Activated CD4-positive, alpha-beta memory T cell treated with anti-CD3 and anti-CD28 coated beads, Interleukin-2, amount 10 ng/mL, durations not matched to agents 7 days and 5 days (primary cell): ENCODE data around the gene BDKRB1. TPM values are rescaled to one million over a fixed set of nuclear protein-coding genes. Genes with fewer than 3 reads are reported as not detected.

Source experiments
- CTCF ChIA-PET: fragments of 350-600 bp; sonication (Branson Sonifier 250); formaldehyde crosslinking; loops from one replicate; lab custom pipeline; 2021; ENCODE audit warnings: antibody characterized with exemption, inconsistent platforms; lab: Charles Lee
- POLR2A ChIA-PET: fragments of 350-600 bp; sonication (Branson Sonifier 250); formaldehyde crosslinking; loops from one replicate; lab custom pipeline; 2021; ENCODE audit warnings: antibody characterized with exemption; lab: Charles Lee
- DNase-seq: peaks from one replicate; pipeline ENCODE4 v3.0.0-alpha.2; 2020
- H3K27ac Mint-ChIP-seq: one replicate; pipeline ENCODE4 v1.8.0; 2021; ENCODE audit warnings: mild to moderate bottlenecking, mixed read lengths
- H3K27me3 Mint-ChIP-seq: one replicate; pipeline ENCODE4 v1.8.0; 2021; ENCODE audit warnings: mixed read lengths
- H3K36me3 Mint-ChIP-seq: one replicate; pipeline ENCODE4 v1.8.0; 2021; ENCODE audit warnings: low read depth, mixed read lengths
- H3K4me1 Mint-ChIP-seq: one replicate; pipeline ENCODE4 v1.8.0; 2021; ENCODE audit warnings: mixed read lengths
- H3K4me3 Mint-ChIP-seq: one replicate; pipeline ENCODE4 v1.8.0; 2021; ENCODE audit warnings: mild to moderate bottlenecking, mixed read lengths
- H3K9me3 Mint-ChIP-seq: one replicate; pipeline ENCODE4 v1.8.0; 2021; ENCODE audit warnings: mixed read lengths
- total RNA-seq, 2 experiments: library from RNA; stranded (reverse); gene quantifications; one replicate each; pipeline ENCODE4 v1.2.3, GENCODE V29; 2021

Gene BDKRB1
- not detected for total RNA-seq

DNA sequence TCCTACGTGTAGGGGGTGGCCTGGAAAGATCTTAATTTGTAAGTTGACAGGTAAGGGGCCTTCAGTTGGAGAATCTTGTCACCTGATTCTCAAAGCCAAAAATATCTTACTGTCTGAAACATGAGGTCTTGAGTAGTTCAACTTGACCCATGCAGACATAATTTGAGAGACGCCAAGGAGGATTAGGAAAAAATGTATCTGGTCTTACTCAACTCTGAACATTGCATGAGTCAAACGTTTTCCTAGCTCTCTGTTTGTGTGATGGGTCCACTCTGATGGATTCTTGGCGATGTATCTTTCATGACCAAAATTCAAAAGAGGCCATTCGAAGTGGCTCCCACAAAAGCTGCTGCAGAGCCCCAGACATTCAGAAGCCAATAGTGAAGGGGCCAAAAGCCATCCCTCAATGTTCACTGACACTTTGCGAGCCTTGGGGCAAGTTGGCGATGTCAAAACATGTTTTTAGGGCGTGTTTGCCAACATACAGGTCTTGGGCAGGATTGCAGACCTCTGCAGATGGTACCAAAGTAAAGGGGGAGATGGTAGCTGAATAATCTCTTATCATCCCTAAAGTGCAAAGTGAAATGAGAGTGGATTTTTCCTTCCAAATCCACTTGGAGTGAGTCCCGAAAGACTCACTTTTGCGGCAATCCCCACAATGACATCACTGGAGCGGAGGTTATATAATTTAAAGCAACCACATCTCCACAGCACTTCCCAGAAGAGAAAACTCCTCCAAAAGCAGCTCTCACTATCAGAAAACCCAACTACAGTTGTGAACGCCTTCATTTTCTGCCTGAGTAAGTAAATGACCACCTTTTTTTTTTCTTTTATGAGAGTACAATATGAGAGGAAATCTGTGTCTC, at the start of gene BDKRB1:
Gene BDKRB1 (plus strand): TSS at position 710 of the 866 bp plus-strand sequence. CDS start 7,473 bp downstream, outside the sequence.
- Mint-ChIP-seq H3K36me3 (no peaks in the 10 kb centered on the region), H3K4me3 (no peak within 1 kb of the TSS), H3K27me3 (peaks cover 8% of the 10 kb centered on the region), H3K9me3 (no peaks in the 10 kb centered on the region), H3K4me1 (no peaks in the 10 kb centered on the region), H3K27ac (no peak within 1 kb of the TSS)
- DNase-seq = no peak
- ChIA-PET POLR2A (no interaction called here), CTCF (no interaction called here)

GRCh38 chr14:96206461-96206860, 49.5 kb upstream of the BDKRB1 start:
- POLR2A ChIA-PET = no interaction called here

GRCh38 chr14:96207686-96208085, 48.3 kb upstream of the BDKRB1 start:
- Mint-ChIP-seq H3K27me3 (peaks cover 13% of the 10 kb centered on the region), H3K36me3 (no peaks in the 10 kb centered on the region), H3K4me1 (peaks cover 4% of the 10 kb centered on the region), H3K4me3 (no peak overlapping the region), H3K9me3 (peaks cover 3% of the 10 kb centered on the region), H3K27ac (no peak overlapping the region)
- CTCF ChIA-PET = no interaction called here
- DNase-seq = no peak
- POLR2A ChIA-PET = no interaction called here

More at GRCh38 chr14:96206461-96206860, 49.5 kb upstream of the BDKRB1 start:
- H3K4me1 Mint-ChIP-seq = peaks cover 4% of the 10 kb centered on the region
- H3K27me3 Mint-ChIP-seq = peaks cover 13% of the 10 kb centered on the region
- H3K4me3 Mint-ChIP-seq = no peak overlapping the region
- no peaks in the 10 kb centered on the region for H3K36me3 Mint-ChIP-seq
- no peak for DNase-seq
- CTCF ChIA-PET = interaction anchor here (0.5 kb wide), 1 partner anchor 939 kb away, joined by 3 read pairs; no protein-coding TSS in a partner anchor
- no peak overlapping the region for H3K27ac Mint-ChIP-seq
- no peaks in the 10 kb centered on the region for H3K9me3 Mint-ChIP-seq

GRCh38 chr14:96208739-96209138, 47.3 kb upstream of the BDKRB1 start:
- H3K27me3 Mint-ChIP-seq = peaks cover 9% of the 10 kb centered on the region
- peaks cover 3% of the 10 kb centered on the region for H3K9me3 Mint-ChIP-seq
- H3K36me3 Mint-ChIP-seq = no peaks in the 10 kb centered on the region
- H3K27ac Mint-ChIP-seq = no peak overlapping the region
- ChIA-PET CTCF (no interaction called here), POLR2A (no interaction called here)
- no peak for DNase-seq
- no peak overlapping the region for H3K4me3 Mint-ChIP-seq
- H3K4me1 Mint-ChIP-seq = peaks cover 4% of the 10 kb centered on the region

DNA sequence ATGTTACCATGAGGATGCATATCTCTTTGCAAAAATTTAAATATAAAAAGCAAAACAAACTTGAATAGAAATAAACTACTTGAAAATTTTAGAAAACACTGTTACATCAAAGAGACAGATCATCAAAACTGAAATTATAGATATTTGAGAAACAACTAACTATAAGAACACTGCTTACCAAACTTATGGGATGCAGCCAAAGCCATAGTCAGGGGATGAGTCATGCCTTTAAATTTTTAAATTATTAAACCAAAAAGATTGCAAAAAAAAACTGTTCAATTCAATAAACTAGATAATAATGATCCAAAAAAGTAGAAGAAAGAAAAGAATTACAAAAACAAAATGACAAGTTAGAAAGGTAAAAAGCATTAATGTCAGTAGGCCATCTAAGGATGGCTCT, 43.9 kb upstream of the BDKRB1 start:
- no peak overlapping the region for H3K27ac Mint-ChIP-seq
- DNase-seq = no peak
- H3K9me3 Mint-ChIP-seq = peaks cover 3% of the 10 kb centered on the region
- H3K27me3 Mint-ChIP-seq = no peaks in the 10 kb centered on the region
- H3K4me1 Mint-ChIP-seq = no peaks in the 10 kb centered on the region
- no peaks in the 10 kb centered on the region for H3K36me3 Mint-ChIP-seq
- no peak overlapping the region for H3K4me3 Mint-ChIP-seq
- ChIA-PET POLR2A (no interaction called here), CTCF (no interaction called here)

GRCh38 chr14:96212896-96213295, 43.1 kb upstream of the BDKRB1 start:
- DNase-seq = no peak
- H3K4me1 Mint-ChIP-seq = no peaks in the 10 kb centered on the region
- ChIA-PET CTCF (no interaction called here), POLR2A (no interaction called here)
- no peaks in the 10 kb centered on the region for H3K36me3 Mint-ChIP-seq
- peaks cover 3% of the 10 kb centered on the region for H3K9me3 Mint-ChIP-seq
- H3K4me3 Mint-ChIP-seq = no peak overlapping the region
- no peaks in the 10 kb centered on the region for H3K27me3 Mint-ChIP-seq
- no peak overlapping the region for H3K27ac Mint-ChIP-seq

DNA sequence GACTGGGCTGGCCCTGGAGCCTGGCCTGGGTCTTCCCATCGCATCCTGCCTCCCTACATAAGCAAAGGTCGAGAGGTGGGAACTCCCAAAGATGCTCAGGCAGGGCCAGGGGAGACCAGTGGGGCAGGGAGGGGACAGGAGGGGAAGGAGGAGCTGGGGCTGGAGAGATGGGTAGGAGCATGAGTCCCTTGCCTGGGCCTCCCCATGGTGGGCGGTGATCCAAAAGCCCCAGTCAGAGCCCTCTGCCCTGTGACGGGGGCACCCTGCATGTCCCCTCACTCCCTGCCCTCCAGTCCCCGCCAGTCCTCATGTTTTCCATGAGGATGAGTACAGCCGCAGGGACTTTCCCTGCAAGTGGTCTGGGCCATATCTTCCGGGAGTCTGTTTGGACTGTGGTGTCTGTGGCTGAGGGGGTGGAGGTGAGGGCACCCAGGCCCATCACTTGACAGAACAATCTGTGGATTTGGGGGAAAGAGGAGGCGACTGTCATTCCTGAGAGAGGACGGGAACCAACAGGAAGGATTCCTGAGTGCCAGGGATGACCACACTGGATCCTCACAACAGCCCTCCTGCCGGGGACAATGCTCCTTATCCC, 42.0 kb upstream of the BDKRB1 start:
- H3K27me3 Mint-ChIP-seq = no peaks in the 10 kb centered on the region
- ChIA-PET CTCF (no interaction called here), POLR2A (no interaction called here)
- peaks cover 3% of the 10 kb centered on the region for H3K9me3 Mint-ChIP-seq
- no peak overlapping the region for H3K4me3 Mint-ChIP-seq
- H3K4me1 Mint-ChIP-seq = no peaks in the 10 kb centered on the region
- DNase-seq = no peak
- H3K27ac Mint-ChIP-seq = no peak overlapping the region
- H3K36me3 Mint-ChIP-seq = no peaks in the 10 kb centered on the region

DNA sequence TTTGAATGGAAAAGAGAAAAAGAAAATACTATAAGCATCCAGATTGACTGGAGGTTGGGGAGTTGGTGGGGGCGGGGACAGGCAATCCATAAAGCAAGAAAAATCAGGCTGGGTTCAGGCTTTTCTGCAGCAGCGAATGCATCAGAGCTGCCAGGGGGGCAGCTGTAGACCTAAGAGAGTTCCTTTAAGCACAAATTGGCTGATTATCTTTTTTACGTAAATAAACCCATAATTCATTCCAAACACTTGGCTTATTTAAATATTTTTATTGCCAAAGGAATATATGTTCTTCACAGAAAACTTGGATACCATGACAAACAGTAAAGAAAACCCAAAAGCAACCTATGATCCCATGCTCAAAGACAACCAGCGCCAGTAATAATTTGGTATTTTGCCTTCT, 41.2 kb upstream of the BDKRB1 start:
- ChIA-PET CTCF (no interaction called here), POLR2A (no interaction called here)
- no peaks in the 10 kb centered on the region for H3K27me3 Mint-ChIP-seq
- H3K36me3 Mint-ChIP-seq = no peaks in the 10 kb centered on the region
- H3K4me3 Mint-ChIP-seq = no peak overlapping the region
- DNase-seq = no peak
- no peaks in the 10 kb centered on the region for H3K4me1 Mint-ChIP-seq
- peaks cover 3% of the 10 kb centered on the region for H3K9me3 Mint-ChIP-seq
- H3K27ac Mint-ChIP-seq = no peak overlapping the region

DNA sequence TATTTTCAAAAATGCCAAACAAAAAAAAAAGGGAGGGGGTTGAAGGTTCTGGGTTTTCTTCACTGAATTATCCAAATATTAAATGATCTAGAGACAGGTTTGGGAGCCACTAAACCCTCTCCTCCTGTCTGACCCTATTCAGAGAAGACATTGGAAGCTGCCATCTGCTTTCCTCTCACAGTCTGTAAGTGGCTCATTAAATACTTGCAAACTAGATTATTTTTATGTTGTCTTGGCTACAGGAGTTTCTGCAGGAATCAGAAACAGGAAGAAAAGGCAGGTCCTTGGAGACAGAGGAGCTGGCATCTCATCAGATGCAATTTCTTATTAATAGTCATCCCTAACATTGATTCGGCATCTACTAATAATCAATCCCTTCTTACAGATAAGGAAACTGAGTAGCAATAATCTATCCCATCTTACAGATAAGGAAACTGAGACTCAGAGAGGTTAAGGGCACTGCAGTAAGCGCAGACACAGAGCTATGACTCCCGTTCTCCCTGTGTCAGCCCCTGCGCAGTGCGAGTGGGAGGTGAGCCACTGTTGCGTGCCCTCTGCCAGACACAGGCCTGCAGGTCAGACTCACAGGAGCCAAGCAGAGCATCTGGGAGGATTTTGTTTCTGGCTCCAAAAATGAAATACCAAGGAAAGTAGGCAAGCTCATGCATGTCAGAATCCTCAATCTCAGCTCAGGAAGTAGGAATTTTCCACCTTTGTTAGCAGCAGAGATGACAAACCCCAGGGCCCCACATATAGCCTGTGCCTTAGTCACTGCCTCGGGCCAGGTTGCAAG, 40.4 kb upstream of the BDKRB1 start:
- no peak for DNase-seq
- CTCF ChIA-PET = no interaction called here
- H3K9me3 Mint-ChIP-seq = peaks cover 3% of the 10 kb centered on the region
- POLR2A ChIA-PET = no interaction called here
- no peak overlapping the region for H3K27ac Mint-ChIP-seq
- H3K4me1 Mint-ChIP-seq = no peaks in the 10 kb centered on the region
- no peaks in the 10 kb centered on the region for H3K36me3 Mint-ChIP-seq
- H3K27me3 Mint-ChIP-seq = no peaks in the 10 kb centered on the region
- H3K4me3 Mint-ChIP-seq = no peak overlapping the region

- no peak overlapping the region for H3K27ac Mint-ChIP-seq
- H3K4me1 Mint-ChIP-seq = no peaks in the 10 kb centered on the region
- CTCF ChIA-PET = no interaction called here
- H3K4me3 Mint-ChIP-seq = no peak overlapping the region
- peaks cover 3% of the 10 kb centered on the region for H3K9me3 Mint-ChIP-seq
- no peak for DNase-seq
- H3K36me3 Mint-ChIP-seq = no peaks in the 10 kb centered on the region
- H3K27me3 Mint-ChIP-seq = no peaks in the 10 kb centered on the region
- POLR2A ChIA-PET = no interaction called here
These were observed 39.4 kb upstream of the BDKRB1 start for GRCh38 chr14:96216627-96217026.

- ChIA-PET CTCF (no interaction called here), POLR2A (no interaction called here)
- H3K9me3 Mint-ChIP-seq = no peaks in the 10 kb centered on the region
- no peaks in the 10 kb centered on the region for H3K36me3 Mint-ChIP-seq
- no peaks in the 10 kb centered on the region for H3K4me1 Mint-ChIP-seq
- no peak overlapping the region for H3K4me3 Mint-ChIP-seq
- DNase-seq = no peak
- no peaks in the 10 kb centered on the region for H3K27me3 Mint-ChIP-seq
- no peak overlapping the region for H3K27ac Mint-ChIP-seq
These were observed 38.6 kb upstream of the BDKRB1 start for GRCh38 chr14:96217376-96217913.

DNA sequence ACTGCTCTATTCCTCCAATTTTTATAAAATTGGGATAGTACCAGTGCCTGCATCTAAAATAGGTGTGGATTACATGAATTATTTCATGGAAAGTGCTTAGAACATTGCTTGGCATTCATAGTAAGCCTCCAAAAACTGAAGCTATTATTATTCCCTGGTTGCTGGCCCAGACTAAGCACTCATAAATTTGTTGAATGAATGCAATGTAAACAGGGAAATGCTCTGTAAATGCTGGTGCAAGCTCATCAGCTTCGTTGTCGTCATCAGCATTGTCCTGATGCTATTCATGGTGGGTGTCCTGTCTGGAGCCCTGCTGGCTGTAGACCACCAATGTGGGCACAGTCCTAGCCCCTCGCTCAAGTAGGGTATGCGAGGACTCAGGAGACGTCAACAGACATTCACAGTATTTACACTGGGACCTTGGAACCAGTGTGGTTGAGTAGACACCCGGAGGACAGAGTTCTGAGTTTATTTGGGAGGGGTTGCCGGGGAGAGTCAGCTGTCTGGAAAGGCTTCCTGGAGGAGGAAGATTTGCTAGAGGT, 34.8 kb upstream of the BDKRB1 start:
- H3K27ac Mint-ChIP-seq = no peak overlapping the region
- no peaks in the 10 kb centered on the region for H3K36me3 Mint-ChIP-seq
- ChIA-PET POLR2A (no interaction called here), CTCF (no interaction called here)
- no peaks in the 10 kb centered on the region for H3K4me1 Mint-ChIP-seq
- no peaks in the 10 kb centered on the region for H3K27me3 Mint-ChIP-seq
- no peaks in the 10 kb centered on the region for H3K9me3 Mint-ChIP-seq
- no peak overlapping the region for H3K4me3 Mint-ChIP-seq
- no peak for DNase-seq

DNA sequence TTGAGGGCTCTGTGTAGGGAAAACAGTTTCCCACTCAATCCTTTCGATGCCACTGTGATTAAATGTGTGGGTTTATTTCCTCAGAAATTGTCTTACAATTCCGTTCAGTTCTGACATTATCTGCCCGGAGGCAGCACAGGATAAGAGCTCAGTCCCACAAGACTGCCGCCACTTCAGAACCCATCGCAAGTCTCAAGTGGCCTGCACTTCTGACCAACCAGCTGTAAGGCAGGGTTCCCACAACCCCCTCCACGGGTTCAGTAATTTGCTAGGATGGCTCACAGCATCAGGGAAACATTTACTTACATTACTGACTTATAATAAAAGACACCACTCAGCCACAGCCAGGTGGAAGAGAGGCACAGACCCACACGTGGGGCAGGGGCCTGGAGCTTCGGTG, 34.2 kb upstream of the BDKRB1 start:
- CTCF ChIA-PET = no interaction called here
- POLR2A ChIA-PET = no interaction called here
- H3K4me3 Mint-ChIP-seq = no peak overlapping the region

More for the DNA sequence above, 34.2 kb upstream of the BDKRB1 start:
- Mint-ChIP-seq H3K27me3 (no peaks in the 10 kb centered on the region), H3K36me3 (no peaks in the 10 kb centered on the region), H3K27ac (no peak overlapping the region), H3K4me1 (no peaks in the 10 kb centered on the region), H3K9me3 (no peaks in the 10 kb centered on the region)
- DNase-seq = no peak
